PFSK-1 (cell line): Measurements from ENCODE around the gene SEC24D.

ENCODE experiments used
- FOXP2 ChIP-seq: optimal IDR thresholded peaks from 2 replicates; pipeline ENCODE3; 2011; ENCODE audit warnings: borderline replicate concordance, control low read depth, inconsistent platforms; ENCODE audit not compliant: insufficient read depth; ENCODE audit errors: extremely low read length, extremely low read depth
- POLR2AphosphoS5 ChIP-seq: IDR thresholded peaks from 2 replicates; pipeline ENCODE4 v1.6.1; 2012; ENCODE audit warnings: low read depth, mild to moderate bottlenecking, control low read depth, low read length, moderate library complexity
- REST ChIP-seq, 2 experiments: IDR thresholded peaks; 2 replicates each; pipeline versions ENCODE4 v1.6.1 to v1.8.0; 2011 to 2012; ENCODE audit warnings: low read depth in 2 of 2, low read length in 2 of 2, control low read depth in 1 of 2, inconsistent platforms in 1 of 2, mild to moderate bottlenecking in 1 of 2, moderate library complexity in 1 of 2; ENCODE audit not compliant: insufficient read depth in 1 of 2
- SIN3A ChIP-seq: IDR thresholded peaks from 2 replicates; pipeline ENCODE4 v1.6.1; 2012; ENCODE audit warnings: mild to moderate bottlenecking, low read length, moderate library complexity, borderline replicate concordance; ENCODE audit not compliant: insufficient read depth
- TAF1 ChIP-seq: IDR thresholded peaks from 2 replicates; pipeline ENCODE4 v1.6.1; 2012; ENCODE audit warnings: low read length, control low read depth, borderline replicate concordance; ENCODE audit not compliant: insufficient read depth

The SEC24D gene

GRCh38 chr4:118788911-118789310, 47.0 kb downstream of the SEC24D start:
- TF ChIP-seq FOXP2 (no peak), SIN3A (no peak), REST (IDR thresholded peaks at IDR 0.05; ENCODE audit: insufficient read depth in 1 of 2, low read depth in 2 of 2, low read length in 2 of 2) (no peak), TAF1 (no peak), POLR2AphosphoS5 (no peak)

DNA sequence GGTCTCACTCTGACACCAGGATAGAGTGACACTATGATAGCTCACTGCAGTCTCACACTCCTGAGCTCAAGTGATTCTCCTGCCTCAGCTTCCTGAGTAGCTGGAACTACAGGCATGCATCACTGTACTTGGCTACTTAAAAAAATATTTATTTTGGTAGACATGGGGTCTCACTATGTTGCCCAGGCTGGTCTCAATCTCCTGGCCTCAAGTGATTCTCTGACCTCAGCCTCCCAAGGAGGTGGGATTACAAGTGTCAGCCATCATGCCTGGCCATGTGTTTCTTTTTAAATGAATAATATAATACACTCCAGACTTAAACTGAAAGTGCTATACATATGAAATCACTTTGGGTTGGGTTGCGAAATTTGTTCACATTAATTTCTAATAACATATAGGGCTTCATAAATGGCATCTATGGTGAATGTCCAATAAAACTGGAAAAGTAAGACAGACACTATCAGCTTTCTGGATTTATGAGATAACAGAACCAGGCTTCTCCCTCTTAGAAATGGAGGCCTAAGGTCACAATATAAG, 48.0 kb downstream of the SEC24D start:
- TF ChIP-seq FOXP2 (no peak), SIN3A (no peak), TAF1 (no peak), POLR2AphosphoS5 (no peak), REST (IDR thresholded peaks at IDR 0.05; ENCODE audit: insufficient read depth in 1 of 2, low read depth in 2 of 2, low read length in 2 of 2) (no peak)

- TF ChIP-seq REST (IDR thresholded peaks at IDR 0.05; ENCODE audit: insufficient read depth in 1 of 2, low read depth in 2 of 2, low read length in 2 of 2) (no peak), SIN3A (no peak), FOXP2 (no peak), POLR2AphosphoS5 (no peak), TAF1 (no peak)
Measured at GRCh38 chr4:118784776-118785175, 51.1 kb downstream of the SEC24D start.

DNA sequence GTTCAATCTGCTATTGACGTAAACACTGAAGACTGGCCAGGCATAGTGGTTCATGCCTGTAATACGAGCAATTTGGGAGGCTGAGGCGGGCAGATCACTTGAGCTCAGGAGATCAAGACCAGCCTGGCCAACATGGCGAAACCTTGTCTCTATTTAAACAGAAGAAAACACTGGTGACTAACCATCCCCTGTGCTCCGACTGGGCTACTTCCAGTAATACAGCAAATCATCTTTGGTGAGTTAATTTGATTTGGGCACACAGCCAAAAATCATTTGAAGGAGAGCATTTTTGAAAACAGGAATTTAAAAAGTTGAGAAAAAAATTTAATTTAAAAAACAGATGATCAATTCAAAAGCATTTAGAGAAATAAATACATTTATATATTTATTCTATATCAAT, 52.0 kb downstream of the SEC24D start:
- TF ChIP-seq REST (IDR thresholded peaks at IDR 0.05; ENCODE audit: insufficient read depth in 1 of 2, low read depth in 2 of 2, low read length in 2 of 2) (no peak), FOXP2 (no peak), POLR2AphosphoS5 (no peak), TAF1 (no peak), SIN3A (no peak)
